ENCODE results near the gene SH3TC2. TPM values are rescaled to one million over a fixed set of nuclear protein-coding genes. Genes with fewer than 3 reads are reported as not detected.

SH3TC2 gene
- total RNA-seq, 1 donor from 2014 or later = 0.25 TPM

DNA sequence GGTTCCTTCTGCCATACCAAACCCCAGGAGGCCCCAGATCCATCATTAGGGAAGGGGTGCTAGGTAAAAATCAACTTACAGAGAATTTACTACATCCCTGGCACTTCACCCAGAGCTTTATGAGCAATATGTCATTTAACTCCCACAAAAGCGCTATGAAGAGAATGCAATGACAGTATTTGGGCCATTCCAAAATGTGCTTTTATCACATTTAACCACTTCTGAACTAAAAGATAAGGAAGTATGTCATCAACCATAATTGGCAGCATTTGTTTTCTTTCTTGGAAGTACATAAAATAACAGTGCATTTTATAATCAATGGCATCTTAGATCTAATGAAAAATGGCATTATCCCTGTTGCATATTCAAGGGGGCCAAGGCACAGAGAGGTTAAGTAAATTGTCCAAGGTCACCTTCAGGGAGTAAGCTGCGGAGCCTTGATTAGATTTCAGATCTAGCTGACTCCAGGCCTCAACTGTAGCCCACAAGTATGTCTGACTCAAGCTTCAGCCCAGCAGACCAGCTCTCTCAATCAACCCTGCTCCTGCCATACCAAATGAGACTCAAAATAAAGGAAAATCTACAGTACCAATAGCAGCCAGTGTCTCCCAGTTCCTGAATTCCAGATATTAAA is 16.5 kb downstream of the SH3TC2 start:
- no peaks in the 10 kb centered on the region for H3K27me3 Mint-ChIP-seq (ENCODE audit: unreplicated experiment)
- no peaks in the 10 kb centered on the region for H3K4me1 Mint-ChIP-seq (ENCODE audit: low read depth, unreplicated experiment)
- H3K9me3 Mint-ChIP-seq (ENCODE audit: unreplicated experiment) = no peaks in the 10 kb centered on the region
- H3K4me3 Mint-ChIP-seq (ENCODE audit: unreplicated experiment) = no peak overlapping the region
- TF ChIP-seq, protein P1, sequence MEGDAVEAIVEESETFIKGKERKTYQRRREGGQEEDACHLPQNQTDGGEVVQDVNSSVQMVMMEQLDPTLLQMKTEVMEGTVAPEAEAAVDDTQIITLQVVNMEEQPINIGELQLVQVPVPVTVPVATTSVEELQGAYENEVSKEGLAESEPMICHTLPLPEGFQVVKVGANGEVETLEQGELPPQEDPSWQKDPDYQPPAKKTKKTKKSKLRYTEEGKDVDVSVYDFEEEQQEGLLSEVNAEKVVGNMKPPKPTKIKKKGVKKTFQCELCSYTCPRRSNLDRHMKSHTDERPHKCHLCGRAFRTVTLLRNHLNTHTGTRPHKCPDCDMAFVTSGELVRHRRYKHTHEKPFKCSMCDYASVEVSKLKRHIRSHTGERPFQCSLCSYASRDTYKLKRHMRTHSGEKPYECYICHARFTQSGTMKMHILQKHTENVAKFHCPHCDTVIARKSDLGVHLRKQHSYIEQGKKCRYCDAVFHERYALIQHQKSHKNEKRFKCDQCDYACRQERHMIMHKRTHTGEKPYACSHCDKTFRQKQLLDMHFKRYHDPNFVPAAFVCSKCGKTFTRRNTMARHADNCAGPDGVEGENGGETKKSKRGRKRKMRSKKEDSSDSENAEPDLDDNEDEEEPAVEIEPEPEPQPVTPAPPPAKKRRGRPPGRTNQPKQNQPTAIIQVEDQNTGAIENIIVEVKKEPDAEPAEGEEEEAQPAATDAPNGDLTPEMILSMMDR (IDR thresholded peaks at IDR 0.05; ENCODE audit: partially characterized antibody, unreplicated experiment) = no peak
- H3K36me3 Mint-ChIP-seq (ENCODE audit: unreplicated experiment) = no peaks in the 10 kb centered on the region
- no peak overlapping the region for H3K27ac Mint-ChIP-seq (ENCODE audit: unreplicated experiment)
- DNase-seq = no peak

DNA sequence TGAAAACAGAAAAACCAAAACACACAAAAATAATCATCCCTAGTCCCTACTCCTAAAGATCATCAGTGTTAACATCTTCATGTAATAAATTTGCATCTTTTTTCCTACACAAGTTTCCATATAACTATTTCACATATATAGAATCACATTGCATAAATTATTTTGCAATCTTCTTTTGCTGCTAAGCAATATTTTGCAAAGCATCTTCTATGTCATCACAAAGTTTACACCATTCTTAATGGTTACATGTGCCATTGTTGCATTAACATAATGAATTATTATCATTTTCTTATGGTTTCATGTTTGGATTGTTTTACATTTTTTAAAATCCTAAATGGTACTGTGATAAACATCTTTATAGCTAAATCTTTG is 17.8 kb downstream of the SH3TC2 start:
- Mint-ChIP-seq H3K4me3 (ENCODE audit: unreplicated experiment) (no peak overlapping the region), H3K27me3 (ENCODE audit: unreplicated experiment) (no peaks in the 10 kb centered on the region), H3K36me3 (ENCODE audit: unreplicated experiment) (no peaks in the 10 kb centered on the region), H3K4me1 (ENCODE audit: low read depth, unreplicated experiment) (no peaks in the 10 kb centered on the region), H3K27ac (ENCODE audit: unreplicated experiment) (no peak overlapping the region), H3K9me3 (ENCODE audit: unreplicated experiment) (no peaks in the 10 kb centered on the region)
- DNase-seq = no peak
- TF ChIP-seq, protein P1 (IDR thresholded peaks at IDR 0.05; ENCODE audit: partially characterized antibody, unreplicated experiment) = no peak

DNA sequence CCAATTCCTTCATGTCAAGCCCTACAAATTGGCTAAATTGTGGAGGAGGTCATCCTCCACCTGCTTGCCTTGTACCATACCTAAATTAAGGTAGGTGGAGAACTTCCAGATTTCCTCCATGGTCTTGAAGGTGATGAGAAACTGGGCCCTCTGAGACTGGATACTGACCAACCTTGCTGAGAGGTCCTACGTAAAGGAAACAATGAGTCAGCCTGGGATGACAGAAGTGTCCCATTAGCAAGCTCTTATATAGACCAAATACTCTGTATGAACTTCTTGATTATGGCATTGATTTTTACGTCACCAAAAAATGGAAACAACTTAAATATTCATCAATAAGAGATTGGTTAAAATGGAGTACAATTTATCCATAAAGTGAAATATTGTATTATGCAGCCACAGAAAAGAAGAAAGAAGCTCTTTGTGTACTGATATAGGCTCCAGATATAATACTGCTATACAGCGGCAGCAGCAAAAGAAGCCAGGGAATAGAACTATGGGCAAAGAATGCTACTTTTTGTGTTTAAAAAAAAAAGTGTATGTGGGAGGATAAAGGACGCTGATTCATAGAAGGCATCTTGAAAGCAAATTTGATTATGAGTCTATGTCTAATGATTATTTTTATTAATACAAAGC is 18.3 kb downstream of the SH3TC2 start:
- H3K27me3 Mint-ChIP-seq (ENCODE audit: unreplicated experiment) = no peaks in the 10 kb centered on the region
- H3K4me1 Mint-ChIP-seq (ENCODE audit: low read depth, unreplicated experiment) = no peaks in the 10 kb centered on the region
- TF ChIP-seq, protein P1 (IDR thresholded peaks at IDR 0.05; ENCODE audit: partially characterized antibody, unreplicated experiment) = no peak
- H3K36me3 Mint-ChIP-seq (ENCODE audit: unreplicated experiment) = no peaks in the 10 kb centered on the region
- H3K27ac Mint-ChIP-seq (ENCODE audit: unreplicated experiment) = no peak overlapping the region
- H3K4me3 Mint-ChIP-seq (ENCODE audit: unreplicated experiment) = no peak overlapping the region
- DNase-seq = no peak
- no peaks in the 10 kb centered on the region for H3K9me3 Mint-ChIP-seq (ENCODE audit: unreplicated experiment)

DNA sequence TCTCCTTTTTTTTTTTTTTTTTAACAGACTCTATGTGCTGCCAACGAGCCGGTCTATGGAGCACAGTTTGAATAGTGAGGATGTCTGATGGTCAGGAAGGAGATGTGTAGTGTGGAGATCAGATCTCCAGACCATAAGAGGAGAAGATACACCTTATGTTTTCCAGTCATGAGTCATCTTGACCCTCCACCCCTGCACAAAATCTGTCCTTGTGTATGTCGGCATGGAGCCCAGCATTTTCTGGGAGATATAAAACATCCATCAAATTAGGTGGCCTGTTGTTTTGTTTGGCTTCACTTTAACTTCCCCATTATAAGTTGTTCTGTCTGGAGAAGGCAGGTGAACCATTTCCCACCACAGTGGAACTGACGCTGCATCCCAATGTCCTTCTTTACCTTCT is 19.2 kb downstream of the SH3TC2 start:
- TF ChIP-seq, protein P1 (IDR thresholded peaks at IDR 0.05; ENCODE audit: partially characterized antibody, unreplicated experiment) = no peak
- H3K4me1 Mint-ChIP-seq (ENCODE audit: low read depth, unreplicated experiment) = no peaks in the 10 kb centered on the region
- no peak overlapping the region for H3K4me3 Mint-ChIP-seq (ENCODE audit: unreplicated experiment)
- H3K27ac Mint-ChIP-seq (ENCODE audit: unreplicated experiment) = no peak overlapping the region
- no peak for DNase-seq
- H3K27me3 Mint-ChIP-seq (ENCODE audit: unreplicated experiment) = no peaks in the 10 kb centered on the region
- no peaks in the 10 kb centered on the region for H3K9me3 Mint-ChIP-seq (ENCODE audit: unreplicated experiment)
- no peaks in the 10 kb centered on the region for H3K36me3 Mint-ChIP-seq (ENCODE audit: unreplicated experiment)

DNA sequence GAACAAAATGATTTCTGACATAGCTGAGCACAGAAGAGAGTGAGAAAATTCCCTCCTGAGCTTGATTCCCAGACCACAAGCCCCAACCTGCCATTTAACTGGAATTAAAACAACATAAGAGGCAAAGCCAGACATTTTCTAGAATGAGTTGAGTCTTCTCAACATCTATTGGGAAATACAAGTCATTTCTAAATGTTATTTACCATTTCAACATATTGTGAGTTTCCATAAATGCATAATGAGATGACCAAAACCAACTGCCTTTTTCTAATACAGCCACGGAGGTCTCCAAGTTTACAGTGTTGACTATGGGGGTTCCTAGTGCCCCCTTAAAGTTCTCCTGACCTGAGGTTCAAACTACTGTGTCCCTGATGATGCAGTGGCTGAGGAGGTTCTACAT is 20.0 kb downstream of the SH3TC2 start:
- no peaks in the 10 kb centered on the region for H3K4me1 Mint-ChIP-seq (ENCODE audit: low read depth, unreplicated experiment)

More for the DNA sequence above, 20.0 kb downstream of the SH3TC2 start:
- no peak for DNase-seq
- TF ChIP-seq, protein P1 (IDR thresholded peaks at IDR 0.05; ENCODE audit: partially characterized antibody, unreplicated experiment) = no peak
- Mint-ChIP-seq H3K27ac (ENCODE audit: unreplicated experiment) (no peak overlapping the region), H3K27me3 (ENCODE audit: unreplicated experiment) (no peaks in the 10 kb centered on the region), H3K36me3 (ENCODE audit: unreplicated experiment) (no peaks in the 10 kb centered on the region), H3K9me3 (ENCODE audit: unreplicated experiment) (no peaks in the 10 kb centered on the region), H3K4me3 (ENCODE audit: unreplicated experiment) (no peak overlapping the region)

All from glutamatergic neuron (in vitro differentiated cells).